Prostate gland (tissue), 2 donors: ENCODE measurements around the gene OPN4. TPM values are rescaled to one million over a fixed set of nuclear protein-coding genes. Genes with fewer than 3 reads are reported as not detected.

Source experiments
- DNase-seq: peaks from one replicate; pipeline ENCODE4 v3.0.0-alpha.2; 2019; ENCODE audit warnings: low spot score
- H3K27ac ChIP-seq, 2 donors: fragments of 200-600 bp; sonication (generic); 2 replicates each; pipeline ENCODE4 v1.5.1; 2017 to 2019
- H3K27me3 ChIP-seq: fragments of 200-600 bp; sonication (generic); replicated peaks from 2 replicates; pipeline ENCODE4 v1.5.1; 2019; ENCODE audit not compliant: insufficient read depth
- H3K36me3 ChIP-seq, 2 donors: fragments of 200-600 bp; sonication (generic); 1 replicate in 1 of 2; 2 replicates in 1 of 2; pipeline versions ENCODE4 v1.5.1 to v1.8.1; 2017 to 2019
- H3K4me1 ChIP-seq: fragments of 200-600 bp; sonication (generic); replicated peaks from 2 replicates; pipeline ENCODE4 v1.5.1; 2019
- H3K4me3 ChIP-seq, 2 donors: fragments of 200-600 bp; sonication (generic); 2 replicates each; pipeline ENCODE4 v1.5.1; 2017 to 2019
- H3K9me3 ChIP-seq: fragments of 200-600 bp; sonication (generic); 2 replicates; pipeline ENCODE4 v1.5.1; 2017
- POLR2A ChIP-seq: fragments of 450-650 bp; IDR thresholded peaks from one replicate; pipeline ENCODE4 v1.6.1; 2016; ENCODE audit warnings: antibody characterized with exemption, mild to moderate bottlenecking
- POLR2AphosphoS5 ChIP-seq: sonication (generic); formaldehyde crosslinking; IDR thresholded peaks from one replicate; pipeline ENCODE4 v1.6.1; 2017; ENCODE audit warnings: antibody characterized with exemption
- whole genome bisulfite sequencing: methylation state at CpG from one replicate; pipeline ENCODE4 v1.1.5; 2018; 5-methylcytosine and 5-hydroxymethylcytosine counted together
- intact Hi-C: fragments of 100-400 bp; cut with DNase I; formaldehyde crosslinking; loops from one replicate; pipeline ENCODE4 v1.14.2; 2022
- total RNA-seq, 2 donors: library from RNA; depleted of rRNA; stranded (reverse); fragments of >200 nt; gene quantifications; one replicate each; pipeline ENCODE4 v1.1.0, GENCODE V29; 2016
- TF ChIP-seq, protein P1 (sequence below), 4 experiments: fragments of 200-600 bp in 2 of 4; fragments of 450-650 bp in 2 of 4; sonication (generic) in 2 of 4; IDR thresholded peaks; 1 replicate in 3 of 4; 2 replicates in 1 of 4; pipeline ENCODE4 v1.5.1; 2016 to 2019; ENCODE audit warnings: antibody characterized with exemption in 4 of 4, mild to moderate bottlenecking in 2 of 4, moderate library complexity in 2 of 4

OPN4 gene
- total RNA-seq, 2 donors from 2014 or later: not detected

DNA sequence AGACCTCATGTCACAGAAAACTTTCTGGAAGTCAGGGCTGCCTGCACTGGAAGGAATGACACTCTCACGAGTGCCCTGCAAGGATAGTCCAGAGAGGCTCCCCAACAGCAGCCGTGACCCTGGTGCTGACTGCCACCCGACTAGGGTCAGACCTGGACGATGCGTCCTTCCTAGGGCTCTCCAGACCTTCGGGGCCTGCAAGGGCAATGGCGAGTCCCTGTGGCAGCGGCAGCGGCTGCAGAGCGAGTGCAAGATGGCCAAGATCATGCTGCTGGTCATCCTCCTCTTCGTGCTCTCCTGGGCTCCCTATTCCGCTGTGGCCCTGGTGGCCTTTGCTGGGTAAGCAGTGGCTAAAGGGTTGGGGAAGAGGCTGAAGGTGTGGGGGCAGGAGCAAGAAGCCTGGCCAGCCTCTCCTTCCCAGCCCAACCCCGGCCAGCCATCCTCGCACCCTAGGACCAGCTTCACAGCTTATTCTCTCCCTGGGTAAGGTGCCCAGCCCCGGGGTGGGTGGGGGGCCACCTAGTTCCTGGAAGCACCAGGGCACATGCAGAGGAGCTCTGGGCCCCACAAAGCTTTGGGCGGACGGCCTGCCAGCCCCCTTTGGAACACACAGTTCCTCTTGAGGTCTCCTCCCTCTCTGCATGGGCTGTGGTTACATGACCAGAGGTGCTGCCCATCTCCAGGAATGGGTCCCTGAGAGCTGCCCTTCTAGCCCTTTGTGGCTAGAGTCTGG lies 5.5 kb downstream of the OPN4 start:
- Histone ChIP-seq H3K4me1 (peaks cover 5% of the 10 kb centered on the region), H3K4me3 (no peak overlapping the region), H3K9me3 (no peaks in the 10 kb centered on the region), H3K27ac (no peak overlapping the region), H3K36me3 (no peaks in the 10 kb centered on the region), H3K27me3 (no peaks in the 10 kb centered on the region)
- DNase-seq: no peak
- WGBS: 97% methylated on average over 17 of the region's 17 CpGs
- TF ChIP-seq POLR2AphosphoS5: no peak
- no peak for TF ChIP-seq POLR2A
- TF ChIP-seq, protein P1, sequence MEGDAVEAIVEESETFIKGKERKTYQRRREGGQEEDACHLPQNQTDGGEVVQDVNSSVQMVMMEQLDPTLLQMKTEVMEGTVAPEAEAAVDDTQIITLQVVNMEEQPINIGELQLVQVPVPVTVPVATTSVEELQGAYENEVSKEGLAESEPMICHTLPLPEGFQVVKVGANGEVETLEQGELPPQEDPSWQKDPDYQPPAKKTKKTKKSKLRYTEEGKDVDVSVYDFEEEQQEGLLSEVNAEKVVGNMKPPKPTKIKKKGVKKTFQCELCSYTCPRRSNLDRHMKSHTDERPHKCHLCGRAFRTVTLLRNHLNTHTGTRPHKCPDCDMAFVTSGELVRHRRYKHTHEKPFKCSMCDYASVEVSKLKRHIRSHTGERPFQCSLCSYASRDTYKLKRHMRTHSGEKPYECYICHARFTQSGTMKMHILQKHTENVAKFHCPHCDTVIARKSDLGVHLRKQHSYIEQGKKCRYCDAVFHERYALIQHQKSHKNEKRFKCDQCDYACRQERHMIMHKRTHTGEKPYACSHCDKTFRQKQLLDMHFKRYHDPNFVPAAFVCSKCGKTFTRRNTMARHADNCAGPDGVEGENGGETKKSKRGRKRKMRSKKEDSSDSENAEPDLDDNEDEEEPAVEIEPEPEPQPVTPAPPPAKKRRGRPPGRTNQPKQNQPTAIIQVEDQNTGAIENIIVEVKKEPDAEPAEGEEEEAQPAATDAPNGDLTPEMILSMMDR (IDR thresholded peaks at IDR 0.05): no peak
- intact Hi-C loops: no loop called here

DNA sequence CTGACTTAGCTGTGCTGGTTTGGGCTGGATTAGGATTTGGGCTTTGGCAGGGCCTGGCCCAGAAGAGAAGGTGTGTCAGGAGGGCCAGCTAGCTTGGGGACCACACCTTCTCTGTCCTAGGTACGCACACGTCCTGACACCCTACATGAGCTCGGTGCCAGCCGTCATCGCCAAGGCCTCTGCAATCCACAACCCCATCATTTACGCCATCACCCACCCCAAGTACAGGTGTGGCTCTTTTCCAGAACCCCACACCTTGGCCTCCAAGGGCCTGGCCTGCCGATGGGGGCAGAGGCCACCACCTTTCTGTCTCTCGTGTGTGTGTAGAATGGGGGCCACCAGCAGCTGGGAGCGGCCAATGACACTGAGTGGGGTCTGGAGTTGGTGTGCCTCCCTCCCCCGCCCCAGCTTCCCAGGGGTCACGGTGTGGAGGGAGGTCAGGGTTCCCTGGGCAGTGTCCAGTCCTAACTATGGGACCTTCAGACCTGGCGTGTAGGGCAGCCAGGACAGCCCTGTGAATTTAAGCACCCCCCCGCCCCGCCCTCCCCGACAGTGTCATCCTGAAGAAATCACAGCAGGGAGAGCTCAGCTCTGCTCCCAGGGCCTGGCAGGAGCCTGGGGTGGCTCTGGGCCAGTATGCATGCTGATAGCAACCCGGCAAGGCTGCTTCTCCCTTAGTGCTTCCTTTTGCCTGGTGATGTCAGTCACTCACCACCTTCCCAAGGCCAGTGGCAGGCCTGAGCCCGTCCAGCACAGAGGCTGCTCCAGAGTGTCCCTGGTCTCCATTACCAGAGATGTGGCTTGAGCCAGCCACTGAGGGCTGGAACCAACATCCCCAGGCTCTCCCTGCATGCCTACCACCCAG lies 7.0 kb downstream of the OPN4 start:
- no peak for DNase-seq
- TF ChIP-seq, protein P1 (IDR thresholded peaks at IDR 0.05): no peak
- TF ChIP-seq POLR2AphosphoS5 (no peak), POLR2A (no peak)
- intact Hi-C loops: no loop called here
- Histone ChIP-seq H3K4me1 (peaks cover 5% of the 10 kb centered on the region), H3K4me3 (no peak overlapping the region), H3K27me3 (no peaks in the 10 kb centered on the region), H3K27ac (no peak overlapping the region), H3K36me3 (no peaks in the 10 kb centered on the region), H3K9me3 (no peaks in the 10 kb centered on the region)
- 62% methylated on average over 15 of the region's 17 CpGs for WGBS

DNA sequence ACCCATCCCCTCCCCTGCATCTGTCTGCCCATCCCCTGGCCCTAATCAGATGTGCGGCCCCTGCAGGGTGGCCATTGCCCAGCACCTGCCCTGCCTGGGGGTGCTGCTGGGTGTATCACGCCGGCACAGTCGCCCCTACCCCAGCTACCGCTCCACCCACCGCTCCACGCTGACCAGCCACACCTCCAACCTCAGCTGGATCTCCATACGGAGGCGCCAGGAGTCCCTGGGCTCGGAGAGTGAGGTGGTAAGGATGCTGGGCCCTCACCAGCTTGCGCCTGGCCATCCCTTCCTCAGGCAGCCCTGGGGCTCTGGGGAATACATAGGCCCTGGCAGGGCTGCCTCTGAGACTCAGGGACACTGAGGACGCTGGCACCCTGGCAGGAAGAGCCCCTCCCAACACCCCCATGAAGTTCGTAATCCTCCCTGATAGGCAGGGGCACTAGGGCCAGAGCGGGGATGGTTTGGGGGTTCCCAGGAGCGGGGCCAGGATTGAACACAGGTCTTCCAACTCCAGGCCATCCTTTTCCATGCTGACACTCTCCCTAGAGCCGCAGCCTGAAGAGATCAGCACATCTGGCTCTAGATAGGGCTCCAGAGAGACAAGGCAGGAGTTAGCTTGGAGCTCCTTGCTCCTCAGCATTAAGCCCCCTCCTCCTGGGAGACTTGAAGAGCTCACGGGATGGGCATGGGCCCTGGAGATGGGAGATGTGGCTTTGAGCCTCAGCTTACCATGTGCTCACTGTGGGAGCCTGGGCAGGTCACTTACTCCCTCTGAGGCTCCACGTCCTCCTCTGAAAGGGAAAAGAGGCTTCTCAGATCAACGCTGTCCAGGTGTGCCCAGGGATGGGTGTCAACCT lies 8.1 kb downstream of the OPN4 start:
- H3K4me1 ChIP-seq: peaks cover 5% of the 10 kb centered on the region
- no peak overlapping the region for H3K27ac ChIP-seq
- WGBS: 94% methylated on average over 16 of the region's 19 CpGs
- H3K27me3 ChIP-seq: no peaks in the 10 kb centered on the region
- intact Hi-C loops: no loop called here
- no peak overlapping the region for H3K4me3 ChIP-seq
- H3K9me3 ChIP-seq: no peaks in the 10 kb centered on the region
- DNase-seq: no peak
- no peaks in the 10 kb centered on the region for H3K36me3 ChIP-seq
- TF ChIP-seq, protein P1 (IDR thresholded peaks at IDR 0.05): no peak
- no peak for TF ChIP-seq POLR2A
- no peak for TF ChIP-seq POLR2AphosphoS5

DNA sequence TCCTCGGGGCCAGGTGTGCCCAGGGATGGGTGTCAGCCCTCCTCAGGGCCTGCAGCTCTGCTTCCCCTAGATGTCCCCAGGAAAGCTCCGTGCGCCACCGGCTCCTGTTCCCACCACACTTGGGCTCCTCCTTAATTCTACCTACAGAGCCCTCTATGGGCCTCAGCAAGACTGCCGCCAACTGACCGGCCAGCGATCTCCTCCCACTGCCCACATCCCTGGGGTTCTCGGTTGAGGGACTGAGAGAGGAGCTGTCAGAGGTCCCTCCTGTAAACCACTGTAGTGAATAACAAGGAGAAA lies 8.6 kb downstream of the OPN4 start:
- Histone ChIP-seq H3K27ac (no peak overlapping the region), H3K9me3 (no peaks in the 10 kb centered on the region), H3K27me3 (no peaks in the 10 kb centered on the region), H3K4me1 (peaks cover 5% of the 10 kb centered on the region), H3K36me3 (no peaks in the 10 kb centered on the region), H3K4me3 (no peak overlapping the region)
- intact Hi-C loops: no loop called here
- TF ChIP-seq POLR2A: no peak
- TF ChIP-seq POLR2AphosphoS5: no peak
- TF ChIP-seq, protein P1 (IDR thresholded peaks at IDR 0.05): no peak
- 88% methylated on average over 5 of the region's 8 CpGs for WGBS
- DNase-seq: no peak
